Activated CD8-positive, alpha-beta memory T cell treated with anti-CD3 and anti-CD28 coated beads for 1 hour (primary cell): ENCODE results near the gene COMTD1.

ENCODE experiments used
- DNase-seq, 2 donors: peaks; one replicate each; pipeline ENCODE4 v3.0.0-alpha.2; 2020; ENCODE audit warnings: low read depth in 1 of 2; ENCODE audit errors: extremely low read depth in 1 of 2

Gene COMTD1

DNA sequence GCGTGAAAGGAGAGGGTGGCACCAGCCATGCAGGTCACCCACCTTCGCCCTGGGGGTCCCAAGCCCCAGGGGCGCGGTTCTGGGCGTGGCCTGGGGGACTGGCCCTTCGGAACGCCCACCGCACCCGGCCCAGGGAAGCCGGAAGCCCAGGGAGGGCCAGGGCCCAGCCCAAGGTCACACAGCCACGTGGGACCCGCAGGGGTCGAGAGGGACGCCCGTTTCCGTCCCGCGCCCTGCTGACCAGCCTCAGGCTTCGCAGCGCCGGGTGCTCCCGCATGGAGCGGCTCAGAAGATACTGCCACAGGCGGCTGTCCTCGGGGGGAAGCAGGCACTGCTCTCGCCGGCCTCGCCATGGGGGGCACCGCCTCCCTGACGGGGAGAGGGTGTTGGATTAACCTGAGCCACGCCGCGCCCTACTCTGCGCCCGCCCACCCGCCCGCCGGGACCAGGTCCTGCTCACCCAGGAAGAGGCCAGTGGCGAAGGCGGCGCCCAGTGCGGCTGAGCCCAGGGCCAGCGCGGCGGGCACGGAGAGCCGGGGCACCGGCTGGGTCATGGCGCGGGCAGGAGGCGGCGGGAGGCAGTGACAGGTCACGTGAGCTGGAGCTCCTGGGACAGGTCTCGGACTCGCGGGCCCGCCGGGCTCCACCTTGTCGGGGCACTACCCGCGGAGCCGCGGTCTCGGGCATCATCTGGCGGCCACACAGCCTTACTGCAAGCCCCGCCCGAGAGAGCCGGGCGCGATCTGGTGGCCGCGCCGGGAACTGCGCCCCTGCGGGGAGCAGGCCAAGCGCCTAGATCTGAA, at the start of gene COMTD1:
Gene COMTD1 (minus strand): TSS at position 583 of the 803 bp plus-strand sequence. CDS start 29 bp downstream, at position 554.
- DNase-seq: peak; percentile 75 to 88

DNA sequence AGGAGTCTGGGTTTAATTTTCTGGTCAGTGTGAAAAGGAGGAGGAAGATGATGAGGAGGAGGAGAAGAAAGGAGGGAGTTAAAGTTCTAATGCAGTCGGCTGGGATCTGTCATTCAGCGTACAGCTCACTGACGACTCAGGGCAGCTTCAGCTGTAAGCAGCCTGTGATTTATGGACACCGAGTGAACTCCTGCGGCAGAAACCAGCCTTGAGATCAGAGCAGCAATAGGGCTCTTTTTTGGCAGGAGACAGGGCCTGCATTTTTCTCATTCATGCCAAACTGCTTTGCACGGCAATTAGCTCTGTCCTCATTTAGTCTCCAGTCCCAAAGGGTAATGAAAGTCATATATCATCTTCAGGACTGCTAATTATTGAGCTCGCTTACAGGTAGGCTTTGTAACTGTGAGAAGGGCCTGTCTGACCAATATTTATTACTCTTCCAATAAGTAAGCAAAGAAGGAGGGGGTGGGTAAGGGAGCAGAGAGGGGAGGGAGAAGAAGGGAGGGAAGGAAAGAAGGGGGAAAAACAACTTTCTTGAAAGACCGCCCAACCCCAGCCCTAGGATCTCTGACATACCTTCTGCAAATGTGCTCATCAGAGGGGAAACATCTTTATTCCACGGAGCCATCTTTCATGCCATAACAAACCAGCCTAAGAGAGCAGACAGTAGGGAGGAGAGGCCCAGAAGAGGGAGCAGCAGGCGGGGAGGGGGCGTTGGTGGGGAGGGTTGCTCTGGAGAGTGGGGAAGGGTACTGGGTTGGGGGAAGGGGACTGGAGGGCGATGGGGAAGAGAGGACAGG, 48.1 kb upstream of the COMTD1 start:
- no peak for DNase-seq

- DNase-seq: no peak
Measured at GRCh38 chr10:75283078-75283670, 47.4 kb upstream of the COMTD1 start.

GRCh38 chr10:75281974-75282373, 46.2 kb upstream of the COMTD1 start:
- DNase-seq: no peak

DNA sequence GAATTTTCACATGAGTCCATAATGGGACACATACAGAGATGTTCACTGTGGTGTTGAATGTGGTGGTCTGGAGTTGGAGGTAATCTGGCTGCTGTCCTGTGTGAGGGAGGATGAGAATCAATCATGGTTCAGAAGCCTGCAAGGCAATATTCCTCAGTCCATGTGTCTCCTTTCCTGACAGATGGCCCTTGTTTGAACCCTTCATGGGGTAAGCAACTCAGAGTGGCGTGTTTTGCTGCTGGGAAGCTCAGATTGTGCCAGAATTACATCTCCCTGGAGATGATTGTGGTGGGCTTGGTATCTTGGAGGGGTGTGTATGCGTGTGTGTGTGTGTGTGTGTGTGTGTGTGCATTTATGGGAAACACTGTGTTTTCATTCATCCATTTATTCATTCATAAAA, 44.5 kb upstream of the COMTD1 start:
- no peak for DNase-seq

DNA sequence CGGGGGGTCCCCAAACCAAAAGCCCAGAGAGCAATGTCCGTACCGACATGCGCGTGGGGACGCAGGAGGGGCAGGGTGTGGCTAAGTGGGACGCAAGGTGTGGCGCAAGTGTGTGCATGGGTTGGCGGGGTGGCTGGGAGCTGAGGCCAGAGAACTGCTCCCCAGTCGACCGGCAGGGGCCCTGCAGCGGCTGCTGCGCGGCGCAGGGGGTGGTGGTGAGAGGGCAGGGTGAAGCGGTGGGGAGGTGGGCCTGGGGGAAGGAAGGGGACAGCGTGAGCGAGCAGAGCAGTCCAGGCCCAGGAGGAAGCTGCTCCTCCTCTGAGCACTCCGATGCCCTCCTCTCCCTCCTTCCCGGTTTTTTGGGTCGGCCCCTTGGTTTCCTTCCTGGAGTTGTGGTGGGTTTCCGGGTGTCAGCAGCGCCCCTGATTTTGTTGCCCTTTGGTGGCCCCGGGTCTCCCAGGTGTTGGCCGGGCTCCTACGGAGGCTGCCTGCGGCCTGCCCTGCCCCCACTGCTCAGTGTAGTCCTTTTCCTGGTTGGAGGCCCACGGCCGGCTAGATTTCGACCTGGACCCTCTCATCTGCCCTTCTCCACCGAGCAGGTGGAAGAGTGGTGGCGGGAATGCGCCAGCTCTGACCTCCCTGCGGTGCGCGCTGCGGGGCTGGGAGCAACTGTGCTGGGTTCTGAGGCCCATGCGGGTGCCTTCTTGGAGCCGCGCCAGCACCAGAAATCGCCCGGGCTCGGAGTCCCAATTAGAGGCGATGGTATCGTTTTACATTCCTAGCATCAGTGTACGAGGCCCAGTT, 40.5 kb upstream of the COMTD1 start:
- DNase-seq: no peak

DNA sequence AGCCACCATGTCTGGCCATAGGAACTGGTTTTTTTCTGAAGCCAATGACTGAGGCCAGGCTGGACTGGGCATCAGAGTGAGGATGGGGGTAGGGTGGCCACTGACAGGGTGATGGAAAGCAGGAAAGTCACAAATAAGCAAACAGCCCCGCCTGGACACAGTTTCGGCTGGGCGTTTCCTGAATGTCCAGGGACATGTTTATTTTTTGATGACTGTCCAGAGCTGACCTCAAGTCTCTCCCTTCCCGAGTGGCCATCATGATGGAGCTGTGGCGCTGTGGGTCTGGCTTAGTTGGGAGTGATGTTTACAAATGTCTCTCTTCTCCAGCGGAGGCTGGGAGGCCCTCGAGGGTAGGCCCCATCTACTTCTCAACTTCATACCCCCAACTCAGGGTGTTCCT, 37.1 kb upstream of the COMTD1 start:
- no peak for DNase-seq

- DNase-seq: no peak
Measured at GRCh38 chr10:75272094-75272493, 36.3 kb upstream of the COMTD1 start.

DNA sequence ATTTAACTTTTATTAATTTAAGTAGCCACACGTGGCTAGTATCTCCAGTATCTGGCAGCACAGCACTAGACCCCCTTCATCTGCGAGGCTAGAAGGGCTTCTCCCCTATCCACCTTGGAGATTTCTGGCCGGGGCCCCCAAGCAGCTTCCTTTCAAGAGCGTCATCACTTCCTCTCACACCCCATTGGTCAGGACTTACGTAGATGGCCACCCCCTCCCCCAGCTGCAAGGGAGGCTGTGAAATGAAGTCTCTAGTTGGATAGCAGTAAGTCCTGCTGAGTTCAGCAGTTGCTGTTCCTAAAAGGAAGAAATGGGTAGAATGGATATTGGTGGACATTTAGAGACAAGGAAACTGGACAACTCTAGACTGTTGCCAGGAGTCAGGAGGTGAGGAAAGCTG, 33.8 kb upstream of the COMTD1 start:
- no peak for DNase-seq

GRCh38 chr10:75266945-75267344, 31.2 kb upstream of the COMTD1 start:
- DNase-seq: no peak

DNA sequence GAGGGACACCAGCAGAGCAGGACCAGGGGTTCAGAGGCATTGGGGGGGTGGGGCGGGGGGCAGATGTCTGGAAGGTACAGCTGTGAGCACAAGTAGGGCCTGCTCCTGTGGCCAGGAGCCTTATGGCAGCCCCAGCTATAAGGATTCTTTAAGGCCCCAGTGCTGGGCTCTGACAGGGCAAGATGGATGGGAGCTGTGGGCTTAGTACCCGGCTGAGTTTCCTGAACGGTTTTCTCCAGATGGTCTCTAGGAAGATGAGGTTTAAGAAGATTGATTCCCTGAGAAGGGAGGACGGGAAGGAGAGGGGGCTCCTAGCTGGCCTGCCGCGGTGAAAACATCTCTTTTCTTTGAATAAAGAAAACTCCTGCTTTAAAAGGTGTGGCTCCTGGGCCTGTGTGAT, 30.1 kb upstream of the COMTD1 start:
- DNase-seq: no peak

DNA sequence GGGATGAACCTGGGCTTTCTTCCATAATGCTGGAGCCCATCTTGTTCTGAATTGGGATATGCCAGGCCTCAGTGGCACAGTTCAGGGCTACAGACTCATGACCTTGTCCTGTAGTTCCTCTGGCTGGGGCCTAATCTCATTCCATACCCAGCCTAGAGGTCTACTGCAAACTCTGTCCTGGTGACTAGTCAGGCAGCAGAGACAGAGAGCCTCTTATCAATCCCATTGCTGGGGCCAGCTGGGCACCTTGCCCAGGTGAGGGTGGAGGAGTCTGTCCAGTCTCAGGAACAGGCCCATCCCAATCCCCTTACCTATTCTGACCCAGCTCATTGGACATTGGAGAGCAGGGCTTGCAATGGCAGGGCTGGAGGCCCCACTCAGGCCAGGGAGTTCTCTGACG, 28.0 kb upstream of the COMTD1 start:
- no peak for DNase-seq

DNA sequence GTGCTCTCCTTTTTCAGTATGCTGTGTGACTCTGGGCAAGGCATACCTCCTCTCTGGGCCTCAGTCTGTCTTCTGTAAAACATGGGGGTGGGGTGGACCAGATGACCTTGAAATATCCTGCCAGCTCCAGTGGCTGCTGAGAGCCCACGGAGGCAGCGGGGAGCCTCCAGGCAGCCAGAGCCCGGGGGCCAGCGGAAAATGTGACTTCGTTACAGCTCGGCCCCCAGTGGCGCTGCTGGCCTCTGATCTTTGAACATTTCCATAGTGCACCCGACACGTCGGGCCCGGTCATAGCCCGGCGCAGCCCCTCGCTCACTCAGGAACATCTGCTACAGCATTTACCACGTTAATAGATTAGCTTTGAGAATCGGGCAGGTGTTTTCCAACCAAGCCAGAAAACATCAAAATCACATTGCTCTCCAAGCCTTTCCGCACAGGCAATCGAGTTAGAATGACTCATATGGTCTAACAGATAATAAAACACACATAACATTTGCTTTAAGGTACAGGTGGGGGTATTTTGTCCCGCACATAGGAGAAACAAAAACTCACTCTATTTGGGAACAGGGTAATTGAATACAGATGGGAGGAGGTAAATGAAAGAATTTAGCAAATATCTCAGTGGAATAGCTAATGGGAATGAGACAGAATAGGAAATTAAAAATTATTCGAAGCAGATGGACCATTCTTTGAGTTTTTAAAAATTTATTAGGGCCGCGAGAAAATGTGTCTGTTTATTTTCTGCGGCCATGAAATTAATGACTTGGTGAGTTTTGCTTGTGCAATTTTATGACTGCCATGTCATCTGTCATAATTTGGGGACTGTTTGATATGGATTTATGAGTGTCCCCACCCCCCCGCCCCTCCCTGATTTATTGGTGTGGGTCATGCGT, 26.3 kb upstream of the COMTD1 start:
- no peak for DNase-seq

- DNase-seq: no peak
Measured at GRCh38 chr10:75260990-75261389, 25.2 kb upstream of the COMTD1 start.

DNA sequence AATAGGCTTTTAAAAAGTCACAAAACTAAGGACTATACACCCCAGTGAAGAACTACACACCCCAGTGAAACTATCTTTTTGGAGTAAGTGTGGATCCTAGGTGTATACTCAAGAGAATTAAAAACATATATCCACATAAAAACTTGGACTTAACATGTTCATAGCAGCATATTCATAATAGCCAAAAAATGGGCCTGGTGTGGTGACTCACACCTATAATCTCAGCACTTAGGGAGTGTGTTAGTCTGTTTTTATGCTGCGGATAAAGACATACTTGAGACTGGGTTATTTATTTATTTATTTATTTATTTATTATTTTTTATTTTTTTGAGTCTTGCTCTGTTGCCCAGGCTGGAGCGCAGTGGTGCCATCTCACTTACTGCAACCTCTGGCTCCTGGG, 19.0 kb upstream of the COMTD1 start:
- no peak for DNase-seq

DNA sequence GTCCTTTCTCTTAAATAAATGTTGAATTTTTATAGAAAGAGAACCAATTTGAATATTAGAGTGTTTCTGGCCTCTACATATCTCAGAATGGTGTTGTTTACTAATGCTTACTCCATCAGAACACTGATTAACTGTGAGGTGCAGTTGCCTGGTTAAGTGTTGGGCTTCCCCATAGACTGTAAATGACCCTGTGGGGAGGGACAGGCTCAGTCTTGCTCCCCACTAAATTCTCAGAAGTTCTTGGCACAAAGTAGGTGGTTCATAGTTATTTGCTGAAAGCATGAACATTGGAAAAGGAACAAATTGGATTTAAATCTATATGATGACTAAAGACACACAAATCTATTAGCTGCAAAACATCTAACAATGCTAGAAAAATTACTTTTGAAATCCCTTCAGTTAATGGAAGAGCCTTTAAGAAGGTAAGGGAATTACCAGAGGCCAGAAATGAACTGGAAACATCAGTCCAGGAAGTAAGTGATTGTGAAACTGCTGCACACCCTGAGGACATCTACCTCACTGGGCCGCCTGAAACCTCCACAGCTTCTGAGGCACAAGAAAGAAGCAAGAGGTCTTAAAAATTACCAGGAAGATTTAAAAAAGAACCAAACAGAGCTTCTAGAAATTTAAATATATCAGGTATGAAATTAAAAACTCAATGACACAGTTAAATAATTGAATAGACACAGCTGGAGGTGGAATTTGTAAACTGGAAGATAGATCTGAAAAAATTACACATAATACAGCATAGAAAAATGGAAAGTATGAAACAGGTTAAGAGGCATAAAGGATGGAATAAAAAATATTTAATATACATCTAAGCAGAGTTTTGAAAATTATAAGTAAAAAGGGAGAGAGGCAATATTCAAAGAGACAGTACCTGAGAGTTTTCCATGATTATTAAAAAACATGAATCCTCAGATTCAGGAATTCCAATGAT, 17.8 kb upstream of the COMTD1 start:
- DNase-seq: no peak

DNA sequence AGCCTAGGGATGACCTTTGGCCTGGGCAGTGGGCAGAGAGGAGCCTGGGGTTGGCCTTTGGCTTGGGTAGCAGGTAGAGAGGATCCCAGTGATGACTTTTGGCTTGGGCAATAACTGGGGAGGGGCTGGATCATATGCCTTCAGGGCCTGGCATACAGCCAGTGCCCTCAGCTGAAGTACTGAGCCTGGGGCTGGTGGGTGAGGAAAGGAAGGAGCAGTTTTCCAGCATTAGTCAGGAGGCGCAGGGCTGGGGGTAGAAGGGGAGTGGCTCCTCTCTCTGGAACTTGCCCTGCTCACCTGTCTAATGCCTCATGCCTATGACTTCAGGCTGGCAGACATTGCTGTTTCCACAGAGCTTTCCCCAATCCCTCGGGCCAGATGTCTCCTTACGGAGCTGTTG, 15.2 kb upstream of the COMTD1 start:
- no peak for DNase-seq

DNA sequence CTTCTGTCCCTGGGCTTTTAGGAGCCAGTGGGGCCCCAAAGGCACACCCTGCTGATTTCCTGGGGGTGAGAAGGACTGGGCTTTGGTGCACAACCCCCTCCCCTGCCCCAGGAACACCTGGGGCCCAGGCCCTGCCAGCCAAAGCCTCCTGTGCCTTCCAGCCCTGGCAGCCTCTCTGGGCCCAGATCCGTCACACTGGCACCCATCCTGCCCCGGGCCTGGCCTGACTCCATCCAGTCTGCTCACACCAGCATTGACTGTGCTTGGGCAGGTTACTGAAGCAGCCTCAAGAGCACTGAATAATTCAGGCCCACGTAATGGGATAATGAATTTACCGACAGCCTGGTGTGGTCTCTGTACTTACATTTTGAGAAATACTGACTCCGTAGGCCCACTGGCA, 12.0 kb upstream of the COMTD1 start:
- no peak for DNase-seq

GRCh38 chr10:75246506-75246905, 10.7 kb upstream of the COMTD1 start:
- no peak for DNase-seq
